HEK293 (cell line): Measurements from ENCODE around the gene TTC1.
"Not testable (repeated sequence)": the region's sequence is repeated elsewhere in the genome, so short reads cannot be mapped to it uniquely, and the experiment has no call there.

Source experiments
- CTCF ChIA-PET: fragments of 350-600 bp; formaldehyde crosslinking; extraction: SDS; loops from one replicate; lab custom pipeline; 2021; ENCODE audit warnings: antibody characterized with exemption; lab: Yijun Ruan, JAX
- POLR2A ChIA-PET: fragments of 300-600 bp; formaldehyde crosslinking; extraction: SDS; loops from one replicate; lab custom pipeline; 2020; ENCODE audit warnings: antibody characterized with exemption, inconsistent platforms; lab: Yijun Ruan, JAX
- H3K27ac ChIP-seq: fragments of 200-500 bp; sonication (Bioruptor generic); 2 replicates; pipeline ENCODE4 v1.5.1; 2014; ENCODE audit warnings: low read depth, low read length, control low read depth, inconsistent platforms; ENCODE audit errors: extremely low read depth
- H3K36me3 ChIP-seq, 2 experiments: fragments of 200-500 bp in 1 of 2; sonication (Bioruptor generic) in 1 of 2; 1 replicate in 1 of 2; 2 replicates in 1 of 2; pipeline ENCODE4 v1.5.1; 2014 to 2017; ENCODE audit warnings: inconsistent platforms in 2 of 2, low read length in 2 of 2; ENCODE audit not compliant: control insufficient read depth in 2 of 2, insufficient read depth in 1 of 2
- H3K4me1 ChIP-seq: fragments of 200-500 bp; sonication (Bioruptor generic); 2 replicates; pipeline ENCODE4 v1.5.1; 2014; ENCODE audit warnings: mild to moderate bottlenecking, low read length, inconsistent platforms; ENCODE audit not compliant: control insufficient read depth, insufficient read depth
- H3K4me3 ChIP-seq: 2 replicates; pipeline ENCODE4 v1.5.1; 2011; ENCODE audit warnings: low read depth, mild to moderate bottlenecking, control low read depth, low read length, moderate library complexity
- H3K9me3 ChIP-seq: fragments of 200-500 bp; sonication (Bioruptor generic); 2 replicates; pipeline ENCODE4 v1.5.1; 2014; ENCODE audit warnings: low read depth, low read length, inconsistent platforms; ENCODE audit not compliant: control insufficient read depth, insufficient read depth
- BCL6B ChIP-seq: fragments of 450-650 bp; formaldehyde crosslinking; IDR thresholded peaks from 2 replicates; pipeline ENCODE4 v1.5.1; 2017; ENCODE audit warnings: missing biosample characterization, missing genetic modification characterization
- GLIS1 ChIP-seq: fragments of 450-650 bp; formaldehyde crosslinking; IDR thresholded peaks from 2 replicates; pipeline ENCODE4 v1.5.1; 2016; ENCODE audit warnings: missing biosample characterization, missing genetic modification characterization
- SCRT2 ChIP-seq: fragments of 450-650 bp; formaldehyde crosslinking; IDR thresholded peaks from 2 replicates; pipeline ENCODE4 v1.5.1; 2016; ENCODE audit warnings: missing biosample characterization, missing genetic modification characterization
- ZBTB49 ChIP-seq: fragments of 450-650 bp; formaldehyde crosslinking; IDR thresholded peaks from 2 replicates; pipeline ENCODE4 v1.5.1; 2016; ENCODE audit warnings: missing biosample characterization, missing genetic modification characterization, low read depth
- ZIC2 ChIP-seq: fragments of 450-650 bp; formaldehyde crosslinking; IDR thresholded peaks from 2 replicates; pipeline ENCODE4 v1.5.1; 2016; ENCODE audit warnings: missing biosample characterization, missing genetic modification characterization
- ZNF239 ChIP-seq: fragments of 450-650 bp; formaldehyde crosslinking; IDR thresholded peaks from 2 replicates; pipeline ENCODE4 v1.5.1; 2016; ENCODE audit warnings: missing biosample characterization, missing genetic modification characterization
- ZNF274 ChIP-seq, 2 experiments: fragments of 200-500 bp in 1 of 2; fragments of 450-650 bp in 1 of 2; sonication (Bioruptor generic) in 1 of 2; formaldehyde crosslinking in 1 of 2; IDR thresholded peaks; 2 replicates each; pipeline versions ENCODE4 v1.5.1 to v1.6.1; 2014 to 2016; ENCODE audit warnings: borderline replicate concordance in 1 of 2, inconsistent platforms in 1 of 2, low read length in 1 of 2, missing biosample characterization in 1 of 2, missing genetic modification characterization in 1 of 2
- ZNF280C ChIP-seq: fragments of 450-650 bp; formaldehyde crosslinking; IDR thresholded peaks from 2 replicates; pipeline ENCODE4 v1.5.1; 2016; ENCODE audit warnings: missing biosample characterization, missing genetic modification characterization
- ZNF549 ChIP-seq: fragments of 450-650 bp; IDR thresholded peaks from 2 replicates; pipeline ENCODE4 v1.5.1; 2018; ENCODE audit warnings: missing biosample characterization, missing genetic modification characterization, mild to moderate bottlenecking, inconsistent platforms, moderate library complexity
- ZNF843 ChIP-seq: fragments of 450-650 bp; formaldehyde crosslinking; IDR thresholded peaks from 2 replicates; pipeline ENCODE4 v1.5.1; 2016; ENCODE audit warnings: missing biosample characterization, missing genetic modification characterization
- ZSCAN16 ChIP-seq: fragments of 450-650 bp; formaldehyde crosslinking; IDR thresholded peaks from 2 replicates; pipeline ENCODE4 v1.5.1; 2016; ENCODE audit warnings: missing biosample characterization, missing genetic modification characterization

Gene TTC1

GRCh38 chr5:160064417-160064810 lies 55.5 kb downstream of the TTC1 start:
- Histone ChIP-seq H3K27ac (no peak overlapping the region), H3K36me3 (peaks cover 7 to 64% of the 10 kb centered on the region in 2 experiments; a peak in 2 of 3 replicates), H3K4me1 (no peaks in the 10 kb centered on the region), H3K4me3 (no peak overlapping the region), H3K9me3 (no peaks in the 10 kb centered on the region)
- ChIA-PET CTCF (interaction anchor here (1.1 kb wide), 1 partner anchor 16 kb away, joined by 4 read pairs; no protein-coding TSS in a partner anchor), POLR2A (no interaction called here)
- no peak for TF ChIP-seq ZNF239 (tag by site-specific recombination)
- TF ChIP-seq ZIC2 (tag by site-specific recombination) = peak; percentile 84
- no peak for TF ChIP-seq ZSCAN16 (tag by site-specific recombination)
- TF ChIP-seq GLIS1 (tag by site-specific recombination) = no peak
- TF ChIP-seq ZNF843 (tag by site-specific recombination) = no peak
- TF ChIP-seq BCL6B (tag by site-specific recombination) = no peak

GRCh38 chr5:160064995-160065614 lies 56.2 kb downstream of the TTC1 start:
- no peak; the same call in 1 of the 2 replicates for TF ChIP-seq SCRT2
- no peak for TF ChIP-seq ZNF549
- TF ChIP-seq ZBTB49 (tag by site-specific recombination) = no peak
- no peak for TF ChIP-seq ZNF239 (tag by site-specific recombination)
- no peak for TF ChIP-seq ZNF274 (IDR thresholded peaks at IDR 0.05; ENCODE audit: low read length)
- TF ChIP-seq ZNF274 (tag by site-specific recombination; IDR thresholded peaks at IDR 0.05; ENCODE audit: borderline replicate concordance) = no peak
- TF ChIP-seq ZNF280C (tag by site-specific recombination) = no peak
- CTCF ChIA-PET = interaction anchor here (1.0 to 1.2 kb wide), 2 partner anchors 15 to 279 kb away, joined by 3 to 5 read pairs; no protein-coding TSS in a partner anchor
- peaks cover 7 to 57% of the 10 kb centered on the region in 2 experiments; a peak in 2 of 3 replicates for H3K36me3 ChIP-seq

GRCh38 chr5:160069120-160069519 lies 60.2 kb downstream of the TTC1 start:
- not testable (repeated sequence) for H3K4me1 ChIP-seq, H3K27ac ChIP-seq, H3K9me3 ChIP-seq, H3K4me3 ChIP-seq
- CTCF ChIA-PET = interaction anchor here (0.6 to 2.1 kb wide), 6 partner anchors 12 to 322 kb away, joined by 3 to 9 read pairs (median 4); no protein-coding TSS in a partner anchor
- peaks cover 4 to 27% of the 10 kb centered on the region in 2 experiments; a peak in 2 of 3 replicates for H3K36me3 ChIP-seq
- POLR2A ChIA-PET = interaction anchor here (1.3 kb wide), 1 partner anchor 96 kb away, joined by 3 read pairs; no protein-coding TSS in a partner anchor

More at GRCh38 chr5:160064995-160065614, 56.2 kb downstream of the TTC1 start:
- Histone ChIP-seq H3K4me1 (no peaks in the 10 kb centered on the region), H3K9me3 (no peaks in the 10 kb centered on the region), H3K27ac (no peak overlapping the region), H3K4me3 (no peak overlapping the region)
- POLR2A ChIA-PET = no interaction called here
